22Rv1 (cell line): ENCODE data around the gene PHLDA2.

ENCODE experiments used
- H3K27ac ChIP-seq: fragments of 450-650 bp; 2 replicates; pipeline ENCODE4 v1.5.1; 2017
- CTCF ChIP-seq: fragments of 450-650 bp; IDR thresholded peaks from 2 replicates; pipeline ENCODE4 v1.5.1; 2017; ENCODE audit warnings: mild to moderate bottlenecking
- ZFX ChIP-seq: fragments of 450-650 bp; IDR thresholded peaks from 2 replicates; pipeline ENCODE4 v1.6.1; 2017; ENCODE audit warnings: antibody characterized with exemption, borderline replicate concordance

The PHLDA2 gene

GRCh38 chr11:2964782-2965181 lies 35.6 kb upstream of the PHLDA2 start:
- TF ChIP-seq CTCF = no peak
- no peak for TF ChIP-seq ZFX
- H3K27ac ChIP-seq = no peak overlapping the region

- TF ChIP-seq CTCF = no peak
- TF ChIP-seq ZFX = no peak
- H3K27ac ChIP-seq = no peak overlapping the region
These were observed 34.5 kb upstream of the PHLDA2 start for GRCh38 chr11:2963761-2964160.

- H3K27ac ChIP-seq = no peak overlapping the region
- TF ChIP-seq CTCF (no peak), ZFX (no peak)
These were observed 34.0 kb upstream of the PHLDA2 start for GRCh38 chr11:2963112-2963754.

- no peak overlapping the region for H3K27ac ChIP-seq
- no peak for TF ChIP-seq CTCF
These were observed 31.9 kb upstream of the PHLDA2 start for GRCh38 chr11:2961080-2961479.

GRCh38 chr11:2960139-2960538 lies 30.9 kb upstream of the PHLDA2 start:
- TF ChIP-seq CTCF = no peak
- no peak for TF ChIP-seq ZFX
- H3K27ac ChIP-seq = no peak overlapping the region

- H3K27ac ChIP-seq = no peak overlapping the region
These were observed 29.0 kb upstream of the PHLDA2 start for GRCh38 chr11:2958251-2958650.

More at GRCh38 chr11:2958251-2958650, 29.0 kb upstream of the PHLDA2 start:
- no peak for TF ChIP-seq CTCF
